B cell (primary cell): ENCODE measurements around the gene OR9A4. TPM values are rescaled to one million over a fixed set of nuclear protein-coding genes. Genes with fewer than 3 reads are reported as not detected.

Source experiments
- ATAC-seq: fragments of 200-7000 bp; cut with Tn5 transposase; one replicate; pipeline ENCODE4 v1.10.0; 2021; ENCODE audit warnings: low read depth, mild to moderate bottlenecking, moderate number of reproducible peaks, moderate library complexity
- CTCF ChIA-PET: fragments of 350-600 bp; sonication (Branson Sonifier 250); formaldehyde crosslinking; loops from one replicate; lab custom pipeline; 2021; ENCODE audit warnings: antibody characterized with exemption, inconsistent platforms; lab: Charles Lee
- POLR2A ChIA-PET: fragments of 350-600 bp; sonication (Branson Sonifier 250); formaldehyde crosslinking; loops from one replicate; lab custom pipeline; 2021; ENCODE audit warnings: antibody characterized with exemption; lab: Charles Lee
- DNase-seq: peaks from one replicate; pipeline ENCODE4 v3.0.0; 2013
- H2AFZ ChIP-seq: 2 replicates; pipeline ENCODE4 v1.6.1; 2012; ENCODE audit warnings: mild to moderate bottlenecking, low read depth, low read length; ENCODE audit not compliant: insufficient read depth, poor library complexity, severe bottlenecking
- H3K27ac ChIP-seq, 2 donors: 1 replicate in 1 of 2; 2 replicates in 1 of 2; pipeline ENCODE4 v1.5.1; 2012 to 2013; ENCODE audit warnings: low read length in 2 of 2, mild to moderate bottlenecking in 2 of 2, moderate library complexity in 1 of 2
- H3K27me3 ChIP-seq, 4 experiments: fragments of 200-600 bp in 1 of 4; sonication (generic) in 1 of 4; replicated peaks in 1 of 4; 1 replicate in 2 of 4; 2 replicates in 2 of 4; pipeline versions ENCODE4 v1.6.1 to v1.7.0; 2013 to 2016; ENCODE audit warnings: low read length in 3 of 4, mild to moderate bottlenecking in 2 of 4, mixed read lengths in 1 of 4, moderate library complexity in 1 of 4; ENCODE audit not compliant: insufficient read depth in 4 of 4, control insufficient read depth in 3 of 4; ENCODE audit errors: control extremely low read depth in 1 of 4
- H3K36me3 ChIP-seq, 2 experiments: replicated peaks in 1 of 2; 1 replicate in 1 of 2; 2 replicates in 1 of 2; pipeline versions ENCODE4 v1.6.1 to v1.7.1; 2013; ENCODE audit warnings: low read length in 1 of 2; ENCODE audit not compliant: insufficient read depth in 2 of 2, control insufficient read depth in 1 of 2; ENCODE audit errors: control extremely low read depth in 1 of 2, extremely low read depth in 1 of 2
- H3K4me1 ChIP-seq, 2 donors: fragments of 200-600 bp in 1 of 2; sonication (generic) in 1 of 2; 1 replicate in 1 of 2; 2 replicates in 1 of 2; pipeline versions ENCODE4 v1.5.1 to v1.6.1; 2013 to 2017; ENCODE audit warnings: low read length in 2 of 2; ENCODE audit not compliant: control insufficient read depth in 2 of 2, insufficient read depth in 2 of 2
- H3K4me2 ChIP-seq: replicated peaks from 2 replicates; pipeline ENCODE3; 2012; ENCODE audit warnings: mild to moderate bottlenecking, low read depth, low read length; ENCODE audit not compliant: poor library complexity, severe bottlenecking
- H3K4me3 ChIP-seq, 5 experiments: fragments of 200-600 bp in 1 of 5; sonication (generic) in 1 of 5; 1 replicate in 3 of 5; 2 replicates in 2 of 5; pipeline versions ENCODE4 v1.5.1 to v1.7.0; 2011 to 2016; ENCODE audit warnings: low read length in 4 of 5, mild to moderate bottlenecking in 4 of 5, low read depth in 2 of 5, control low read depth in 1 of 5, moderate library complexity in 1 of 5; ENCODE audit not compliant: insufficient read depth in 1 of 5; ENCODE audit errors: control extremely low read depth in 1 of 5, extremely low read depth in 1 of 5
- H3K79me2 ChIP-seq: fragments of 200-600 bp; sonication (generic); one replicate; pipeline ENCODE4 v1.6.0; 2016; ENCODE audit warnings: low read length; ENCODE audit not compliant: control insufficient read depth, insufficient read depth
- H3K9ac ChIP-seq: fragments of 200-600 bp; sonication (generic); 2 replicates; pipeline ENCODE4 v1.6.1; 2017; ENCODE audit warnings: mild to moderate bottlenecking, low read length, moderate library complexity
- H3K9me3 ChIP-seq, 3 donors: one replicate each; pipeline versions ENCODE4 v1.6.1 to v1.7.1; 2013; ENCODE audit warnings: low read length in 2 of 3; ENCODE audit not compliant: control insufficient read depth in 2 of 3, insufficient read depth in 1 of 3; ENCODE audit errors: control extremely low read depth in 1 of 3
- H4K20me1 ChIP-seq: 2 replicates; pipeline ENCODE4 v1.6.0; 2012; ENCODE audit warnings: mild to moderate bottlenecking, low read length; ENCODE audit not compliant: insufficient read depth, control insufficient read depth, poor library complexity, severe bottlenecking
- H3K27ac Mint-ChIP-seq: one replicate; pipeline ENCODE4 v1.8.0; 2021; ENCODE audit warnings: mixed read lengths
- H3K27me3 Mint-ChIP-seq: one replicate; pipeline ENCODE4 v1.8.0; 2021; ENCODE audit warnings: mixed read lengths
- H3K4me1 Mint-ChIP-seq: one replicate; pipeline ENCODE4 v1.8.0; 2021; ENCODE audit warnings: mixed read lengths
- H3K4me3 Mint-ChIP-seq: one replicate; pipeline ENCODE4 v1.8.0; 2021; ENCODE audit warnings: mixed read lengths
- H3K9me3 Mint-ChIP-seq: one replicate; pipeline ENCODE4 v1.8.0; 2022; ENCODE audit warnings: mixed read lengths; ENCODE audit not compliant: insufficient read depth
- EZH2 ChIP-seq: IDR thresholded peaks from 2 replicates; pipeline ENCODE4 v1.6.1; 2012; ENCODE audit warnings: borderline replicate concordance, low read depth, mild to moderate bottlenecking, moderate library complexity, low read length; ENCODE audit not compliant: insufficient read depth, poor library complexity, severe bottlenecking
- WGBS: methylation state at CpG from one replicate; pipeline ENCODE4 v1.1.5; 2013; ENCODE audit warnings: missing lambda C conversion rate; ENCODE audit not compliant: insufficient coverage; 5-methylcytosine and 5-hydroxymethylcytosine counted together
- intact Hi-C: fragments of 100-400 bp; cut with micrococcal nuclease; formaldehyde crosslinking; loops from one replicate; pipeline ENCODE4 v1.10.0; 2022
- polyA plus RNA-seq: library from polyadenylated mRNA; depleted of rRNA; stranded (reverse); fragments of >200 nt; gene quantifications from 2 replicates; pipeline ENCODE4 v1.2.3, GENCODE V29; 2012
- total RNA-seq, 2 donors: library from RNA; stranded (reverse); fragments of 120-200 nt in 1 of 2; gene quantifications; 1 replicate in 1 of 2; 2 replicates in 1 of 2; pipeline versions ENCODE4 v1.2.3 to v1.2.4, GENCODE V29; 2013 to 2022
- TF ChIP-seq, protein P1 (sequence below): fragments of 200-600 bp; IDR thresholded peaks from one replicate; pipeline ENCODE4 v1.8.0; 2022; ENCODE audit warnings: antibody characterized with exemption, mild to moderate bottlenecking

The OR9A4 gene
- total and polyA plus RNA-seq, 2 donors (not counting 1 experiment from before 2014, with no cell fraction given) = not detected

DNA sequence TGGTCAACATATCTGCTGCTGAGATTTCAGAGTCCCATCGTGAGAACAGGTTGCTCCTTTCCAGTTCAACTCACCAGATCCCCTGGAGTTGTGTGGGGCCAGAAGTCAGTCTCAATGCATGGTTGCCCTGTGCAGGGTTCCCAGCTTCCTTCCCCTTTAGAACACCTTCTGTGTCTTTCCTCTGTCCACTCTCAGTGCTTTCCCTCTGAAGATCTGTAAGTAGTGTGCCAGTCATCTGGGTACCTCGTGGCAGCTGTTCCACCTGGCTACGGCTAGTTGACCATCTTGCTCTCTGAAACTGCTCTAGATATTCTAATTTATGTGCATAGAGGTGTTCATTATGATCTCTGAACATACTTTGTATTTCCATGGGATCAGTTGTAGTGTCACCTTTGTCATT is 38.8 kb upstream of the OR9A4 start:
- H3K9ac ChIP-seq = no peak overlapping the region
- H2AFZ ChIP-seq = no peak overlapping the region
- ChIA-PET POLR2A (no interaction called here), CTCF (no interaction called here)
- no peak overlapping the region for H3K27ac ChIP-seq
- Mint-ChIP-seq H3K27ac (no peak overlapping the region), H3K4me1 (no peaks in the 10 kb centered on the region), H3K4me3 (no peak overlapping the region), H3K27me3 (no peaks in the 10 kb centered on the region), H3K9me3 (peaks cover 2% of the 10 kb centered on the region)
- no peaks in the 10 kb centered on the region for H3K27me3 ChIP-seq
- no peak for ATAC-seq
- no peaks in the 10 kb centered on the region for H4K20me1 ChIP-seq
- no peaks in the 10 kb centered on the region for H3K79me2 ChIP-seq
- intact Hi-C loops = no loop called here
- no peak for DNase-seq
- TF ChIP-seq, protein P1, sequence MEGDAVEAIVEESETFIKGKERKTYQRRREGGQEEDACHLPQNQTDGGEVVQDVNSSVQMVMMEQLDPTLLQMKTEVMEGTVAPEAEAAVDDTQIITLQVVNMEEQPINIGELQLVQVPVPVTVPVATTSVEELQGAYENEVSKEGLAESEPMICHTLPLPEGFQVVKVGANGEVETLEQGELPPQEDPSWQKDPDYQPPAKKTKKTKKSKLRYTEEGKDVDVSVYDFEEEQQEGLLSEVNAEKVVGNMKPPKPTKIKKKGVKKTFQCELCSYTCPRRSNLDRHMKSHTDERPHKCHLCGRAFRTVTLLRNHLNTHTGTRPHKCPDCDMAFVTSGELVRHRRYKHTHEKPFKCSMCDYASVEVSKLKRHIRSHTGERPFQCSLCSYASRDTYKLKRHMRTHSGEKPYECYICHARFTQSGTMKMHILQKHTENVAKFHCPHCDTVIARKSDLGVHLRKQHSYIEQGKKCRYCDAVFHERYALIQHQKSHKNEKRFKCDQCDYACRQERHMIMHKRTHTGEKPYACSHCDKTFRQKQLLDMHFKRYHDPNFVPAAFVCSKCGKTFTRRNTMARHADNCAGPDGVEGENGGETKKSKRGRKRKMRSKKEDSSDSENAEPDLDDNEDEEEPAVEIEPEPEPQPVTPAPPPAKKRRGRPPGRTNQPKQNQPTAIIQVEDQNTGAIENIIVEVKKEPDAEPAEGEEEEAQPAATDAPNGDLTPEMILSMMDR = no peak
- TF ChIP-seq EZH2 = no peak
- H3K4me3 ChIP-seq = no peak overlapping the region
- no peak overlapping the region for H3K4me2 ChIP-seq
- peaks cover 0 to 2% (median 0%) of the 10 kb centered on the region in 3 donors for H3K9me3 ChIP-seq
- no peaks in the 10 kb centered on the region for H3K36me3 ChIP-seq
- 88% methylated on average over 1 of the region's 3 CpGs for WGBS
- no peaks in the 10 kb centered on the region for H3K4me1 ChIP-seq

- Histone ChIP-seq H4K20me1 (no peaks in the 10 kb centered on the region), H3K27me3 (no peaks in the 10 kb centered on the region), H3K79me2 (no peaks in the 10 kb centered on the region), H3K9ac (no peak overlapping the region), H3K4me1 (no peaks in the 10 kb centered on the region), H3K9me3 (peaks cover 0 to 2% (median 0%) of the 10 kb centered on the region in 3 donors), H3K4me3 (no peak overlapping the region), H3K27ac (no peak overlapping the region), H3K36me3 (no peaks in the 10 kb centered on the region), H3K4me2 (no peak overlapping the region), H2AFZ (no peak overlapping the region)
- ATAC-seq (no peak), DNase-seq (no peak)
- no peak overlapping the region for H3K4me3 Mint-ChIP-seq
- intact Hi-C loops = no loop called here
- H3K27me3 Mint-ChIP-seq = no peaks in the 10 kb centered on the region
- POLR2A ChIA-PET = no interaction called here
- H3K9me3 Mint-ChIP-seq = peaks cover 4% of the 10 kb centered on the region
- 92% methylated on average over 2 of the region's 5 CpGs for WGBS
- CTCF ChIA-PET = no interaction called here
- no peaks in the 10 kb centered on the region for H3K4me1 Mint-ChIP-seq
- TF ChIP-seq, protein P1 = no peak
- no peak for TF ChIP-seq EZH2
- no peak overlapping the region for H3K27ac Mint-ChIP-seq
Observed at GRCh38 chr7:141880960-141881359, 35.2 kb upstream of the OR9A4 start.
